ENCODE data around the gene ASCL4. TPM values are rescaled to one million over a fixed set of nuclear protein-coding genes. Genes with fewer than 3 reads are reported as not detected.

The ASCL4 gene
- total and polyA plus RNA-seq, 2 of the 13 experiments (the other 11 are each of a cell fraction or from before 2014, with no cell fraction given): not detected

DNA sequence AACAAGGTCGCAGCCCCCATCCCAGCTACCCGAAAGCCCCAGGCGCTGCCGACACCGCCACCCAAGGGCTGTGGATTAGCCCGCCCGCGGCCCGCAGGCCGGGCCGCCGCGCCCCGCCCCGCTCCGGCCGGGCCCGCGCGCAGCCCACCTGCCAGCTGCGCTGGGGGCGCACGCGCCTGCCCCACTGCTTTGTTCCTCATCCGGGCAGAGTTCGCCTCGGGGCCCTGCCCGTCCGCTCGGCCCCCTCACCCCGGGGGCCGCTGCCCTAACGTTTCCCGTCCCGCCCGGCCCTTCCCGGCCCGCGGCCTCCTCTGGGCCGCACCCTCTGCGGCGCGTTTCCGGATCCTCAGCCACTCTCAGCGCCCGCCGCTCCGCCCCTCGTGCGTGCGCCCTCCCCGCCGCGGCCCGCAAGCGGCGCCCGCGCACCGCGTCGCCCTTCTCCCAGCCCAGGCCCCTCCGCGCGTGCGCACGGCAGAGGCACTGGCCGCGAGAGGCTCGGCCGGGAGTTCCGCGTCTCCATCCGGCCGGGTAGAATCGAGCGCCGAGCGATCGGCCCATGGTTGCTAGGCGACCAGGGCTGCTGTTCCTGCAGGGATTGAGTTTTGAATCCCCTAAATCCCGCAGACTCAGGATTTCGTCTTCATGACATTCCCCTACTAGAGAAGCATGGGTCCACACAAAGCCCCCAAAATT, 13.5 kb upstream of the ASCL4 start, which contains the start of gene PRDM4 (continued):
- no peak for TF ChIP-seq ZNF780A (CRISPR knock-in tag; IDR thresholded peaks at IDR 0.05)
- TF ChIP-seq ERF (CRISPR knock-in tag; IDR thresholded peaks at IDR 0.05): peak; percentile 81
- TF ChIP-seq MEIS2 (CRISPR knock-in tag; IDR thresholded peaks at IDR 0.05): peak; percentile 43; the same call in 1 of the 2 replicates
- TF ChIP-seq SIX4 (CRISPR knock-in tag; IDR thresholded peaks at IDR 0.05): 0 out of 2 replicates have a peak, but pooled peaks have one; percentile 10
- peak; percentile 79; the same call in 1 of the 2 replicates for TF ChIP-seq CREB1 (IDR thresholded peaks at IDR 0.05)
- peak; percentile 54; the same call in 1 of the 2 replicates for TF ChIP-seq CREB1 (CRISPR knock-in tag; IDR thresholded peaks at IDR 0.05)
- TF ChIP-seq, protein P1, sequence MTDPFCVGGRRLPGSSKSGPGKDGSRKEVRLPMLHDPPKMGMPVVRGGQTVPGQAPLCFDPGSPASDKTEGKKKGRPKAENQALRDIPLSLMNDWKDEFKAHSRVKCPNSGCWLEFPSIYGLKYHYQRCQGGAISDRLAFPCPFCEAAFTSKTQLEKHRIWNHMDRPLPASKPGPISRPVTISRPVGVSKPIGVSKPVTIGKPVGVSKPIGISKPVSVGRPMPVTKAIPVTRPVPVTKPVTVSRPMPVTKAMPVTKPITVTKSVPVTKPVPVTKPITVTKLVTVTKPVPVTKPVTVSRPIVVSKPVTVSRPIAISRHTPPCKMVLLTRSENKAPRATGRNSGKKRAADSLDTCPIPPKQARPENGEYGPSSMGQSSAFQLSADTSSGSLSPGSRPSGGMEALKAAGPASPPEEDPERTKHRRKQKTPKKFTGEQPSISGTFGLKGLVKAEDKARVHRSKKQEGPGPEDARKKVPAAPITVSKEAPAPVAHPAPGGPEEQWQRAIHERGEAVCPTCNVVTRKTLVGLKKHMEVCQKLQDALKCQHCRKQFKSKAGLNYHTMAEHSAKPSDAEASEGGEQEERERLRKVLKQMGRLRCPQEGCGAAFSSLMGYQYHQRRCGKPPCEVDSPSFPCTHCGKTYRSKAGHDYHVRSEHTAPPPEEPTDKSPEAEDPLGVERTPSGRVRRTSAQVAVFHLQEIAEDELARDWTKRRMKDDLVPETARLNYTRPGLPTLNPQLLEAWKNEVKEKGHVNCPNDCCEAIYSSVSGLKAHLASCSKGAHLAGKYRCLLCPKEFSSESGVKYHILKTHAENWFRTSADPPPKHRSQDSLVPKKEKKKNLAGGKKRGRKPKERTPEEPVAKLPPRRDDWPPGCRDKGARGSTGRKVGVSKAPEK (CRISPR knock-in tag; IDR thresholded peaks at IDR 0.05; ENCODE audit: borderline replicate concordance): no peak
- TF ChIP-seq HOXA9 (CRISPR knock-in tag; IDR thresholded peaks at IDR 0.05; ENCODE audit: borderline replicate concordance): no peak
- no peak for TF ChIP-seq ZKSCAN5 (CRISPR knock-in tag; IDR thresholded peaks at IDR 0.05)
- TF ChIP-seq NR1H2 (CRISPR knock-in tag; IDR thresholded peaks at IDR 0.05; ENCODE audit: borderline replicate concordance, low read depth): no peak
- TF ChIP-seq PCBP1 (IDR thresholded peaks at IDR 0.05; ENCODE audit: borderline replicate concordance, low read depth, low read length): no peak
- no peak for TF ChIP-seq EP300 (IDR thresholded peaks at IDR 0.05; ENCODE audit: low read depth in 2 of 2, low read length in 2 of 2)
- TF ChIP-seq EP300 (CRISPR knock-in tag; IDR thresholded peaks at IDR 0.05; ENCODE audit: borderline replicate concordance): no peak
- no peak for TF ChIP-seq XBP1 (CRISPR knock-in tag; IDR thresholded peaks at IDR 0.05)
- no peak for TF ChIP-seq FOSL2 (CRISPR knock-in tag; IDR thresholded peaks at IDR 0.05)
- TF ChIP-seq, protein P2, sequence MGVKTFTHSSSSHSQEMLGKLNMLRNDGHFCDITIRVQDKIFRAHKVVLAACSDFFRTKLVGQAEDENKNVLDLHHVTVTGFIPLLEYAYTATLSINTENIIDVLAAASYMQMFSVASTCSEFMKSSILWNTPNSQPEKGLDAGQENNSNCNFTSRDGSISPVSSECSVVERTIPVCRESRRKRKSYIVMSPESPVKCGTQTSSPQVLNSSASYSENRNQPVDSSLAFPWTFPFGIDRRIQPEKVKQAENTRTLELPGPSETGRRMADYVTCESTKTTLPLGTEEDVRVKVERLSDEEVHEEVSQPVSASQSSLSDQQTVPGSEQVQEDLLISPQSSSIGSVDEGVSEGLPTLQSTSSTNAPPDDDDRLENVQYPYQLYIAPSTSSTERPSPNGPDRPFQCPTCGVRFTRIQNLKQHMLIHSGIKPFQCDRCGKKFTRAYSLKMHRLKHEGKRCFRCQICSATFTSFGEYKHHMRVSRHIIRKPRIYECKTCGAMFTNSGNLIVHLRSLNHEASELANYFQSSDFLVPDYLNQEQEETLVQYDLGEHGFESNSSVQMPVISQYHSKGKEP (CRISPR knock-in tag; IDR thresholded peaks at IDR 0.05): no peak
- TF ChIP-seq ESRRA (CRISPR knock-in tag; IDR thresholded peaks at IDR 0.05; ENCODE audit: low read depth): 0 out of 2 replicates have a peak, but pooled peaks have one; percentile 23
- no peak for TF ChIP-seq ZNF747 (CRISPR knock-in tag; IDR thresholded peaks at IDR 0.05; ENCODE audit: borderline replicate concordance)
- TF ChIP-seq ZBTB20 (CRISPR knock-in tag; IDR thresholded peaks at IDR 0.05; ENCODE audit: borderline replicate concordance, low read depth): no peak
- TF ChIP-seq ZNF24 (IDR thresholded peaks at IDR 0.05): no peak
- TF ChIP-seq ZBTB7A (CRISPR knock-in tag; IDR thresholded peaks at IDR 0.05): no peak
- TF ChIP-seq SP1 (IDR thresholded peaks at IDR 0.05): no peak
- peak; percentile 31; the same call in 1 of the 2 replicates for TF ChIP-seq SP1 (CRISPR knock-in tag; IDR thresholded peaks at IDR 0.05)
- TF ChIP-seq, protein P3, sequence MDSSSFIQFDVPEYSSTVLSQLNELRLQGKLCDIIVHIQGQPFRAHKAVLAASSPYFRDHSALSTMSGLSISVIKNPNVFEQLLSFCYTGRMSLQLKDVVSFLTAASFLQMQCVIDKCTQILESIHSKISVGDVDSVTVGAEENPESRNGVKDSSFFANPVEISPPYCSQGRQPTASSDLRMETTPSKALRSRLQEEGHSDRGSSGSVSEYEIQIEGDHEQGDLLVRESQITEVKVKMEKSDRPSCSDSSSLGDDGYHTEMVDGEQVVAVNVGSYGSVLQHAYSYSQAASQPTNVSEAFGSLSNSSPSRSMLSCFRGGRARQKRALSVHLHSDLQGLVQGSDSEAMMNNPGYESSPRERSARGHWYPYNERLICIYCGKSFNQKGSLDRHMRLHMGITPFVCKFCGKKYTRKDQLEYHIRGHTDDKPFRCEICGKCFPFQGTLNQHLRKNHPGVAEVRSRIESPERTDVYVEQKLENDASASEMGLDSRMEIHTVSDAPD (CRISPR knock-in tag; IDR thresholded peaks at IDR 0.05): no peak
- TF ChIP-seq DNMT1 (CRISPR knock-in tag; IDR thresholded peaks at IDR 0.05): 0 out of 2 replicates have a peak, but pooled peaks have one; percentile 70
- TF ChIP-seq ETV5 (CRISPR knock-in tag; IDR thresholded peaks at IDR 0.05; ENCODE audit: borderline replicate concordance): peak; percentile 86
- TF ChIP-seq ZNF496 (CRISPR knock-in tag; IDR thresholded peaks at IDR 0.05; ENCODE audit: insufficient replicate concordance): no peak
